Chondrocyte (in vitro differentiated cells): ENCODE results near the gene CAPNS1. TPM values are rescaled to one million over a fixed set of nuclear protein-coding genes. Genes with fewer than 3 reads are reported as not detected.
A peak's percentile ranks its signal among the peaks of the same experiment; 100 is the strongest.

ENCODE experiments used
- DNase-seq: peaks from one replicate; pipeline ENCODE4 v3.0.0; 2021; ENCODE audit warnings: mixed read lengths, low spot score
- H3K27ac Mint-ChIP-seq: one replicate; pipeline ENCODE4 v1.8.0; 2021; ENCODE audit warnings: mild to moderate bottlenecking, moderate library complexity, mixed read lengths; ENCODE audit not compliant: unreplicated experiment
- H3K27me3 Mint-ChIP-seq: 2 replicates; pipeline ENCODE4 v1.8.0; 2021; ENCODE audit warnings: low read depth, mixed read lengths
- H3K36me3 Mint-ChIP-seq: 2 replicates; pipeline ENCODE4 v1.8.0; 2021; ENCODE audit warnings: low read depth, mixed read lengths
- H3K4me1 Mint-ChIP-seq: 2 replicates; pipeline ENCODE4 v1.8.0; 2021; ENCODE audit warnings: low read depth, mild to moderate bottlenecking, mixed read lengths
- H3K4me3 Mint-ChIP-seq: one replicate; pipeline ENCODE4 v1.8.0; 2021; ENCODE audit warnings: mild to moderate bottlenecking, moderate library complexity, mixed read lengths; ENCODE audit not compliant: unreplicated experiment
- H3K9me3 Mint-ChIP-seq: 2 replicates; pipeline ENCODE4 v1.8.0; 2021; ENCODE audit warnings: low read depth, mixed read lengths
- CTCF ChIP-seq: fragments of 200-600 bp; sonication (generic); IDR thresholded peaks from 2 replicates; pipeline ENCODE4 v1.5.0; 2021; ENCODE audit warnings: antibody characterized with exemption, mild to moderate bottlenecking, moderate library complexity
- total RNA-seq: library from RNA; stranded (reverse); gene quantifications from 3 replicates; pipeline ENCODE4 v1.2.1, GENCODE V29; 2021

Gene CAPNS1
- total RNA-seq, 1 donor from 2014 or later: 762 TPM

GRCh38 chr19:36149673-36150406 is 10.0 kb downstream of the CAPNS1 start:
- DNase-seq: no peak
- H3K27me3 Mint-ChIP-seq: no peaks in the 10 kb centered on the region
- no peaks in the 10 kb centered on the region for H3K4me1 Mint-ChIP-seq
- H3K27ac Mint-ChIP-seq: no peak overlapping the region
- TF ChIP-seq CTCF: no peak
- no peaks in the 10 kb centered on the region for H3K9me3 Mint-ChIP-seq
- peaks cover 40% of the 10 kb centered on the region for H3K36me3 Mint-ChIP-seq
- no peak overlapping the region for H3K4me3 Mint-ChIP-seq

DNA sequence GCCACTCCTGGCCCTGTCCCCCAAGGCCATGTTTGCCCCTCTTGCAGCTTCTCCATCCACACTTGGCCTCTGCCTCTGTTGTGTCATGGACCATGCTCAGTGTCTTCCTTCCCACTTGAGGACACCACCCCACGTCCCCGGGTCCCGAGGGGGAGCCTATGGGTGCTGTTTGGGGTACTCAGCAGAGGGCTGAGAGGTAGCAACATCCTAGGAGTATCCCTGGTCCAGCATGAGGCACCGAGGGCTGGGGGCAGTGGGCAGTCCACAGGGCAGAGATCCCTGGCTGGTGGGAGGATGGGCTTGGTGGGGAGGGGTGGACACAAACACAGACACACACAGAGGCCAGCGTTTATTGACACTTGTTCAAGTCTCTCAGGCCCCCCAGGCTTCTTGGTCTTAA is 10.7 kb downstream of the CAPNS1 start:
- TF ChIP-seq CTCF: no peak
- no peak for DNase-seq
- Mint-ChIP-seq H3K27ac (no peak overlapping the region), H3K9me3 (no peaks in the 10 kb centered on the region), H3K4me1 (no peaks in the 10 kb centered on the region), H3K36me3 (peaks cover 37% of the 10 kb centered on the region), H3K4me3 (no peak overlapping the region), H3K27me3 (no peaks in the 10 kb centered on the region)

DNA sequence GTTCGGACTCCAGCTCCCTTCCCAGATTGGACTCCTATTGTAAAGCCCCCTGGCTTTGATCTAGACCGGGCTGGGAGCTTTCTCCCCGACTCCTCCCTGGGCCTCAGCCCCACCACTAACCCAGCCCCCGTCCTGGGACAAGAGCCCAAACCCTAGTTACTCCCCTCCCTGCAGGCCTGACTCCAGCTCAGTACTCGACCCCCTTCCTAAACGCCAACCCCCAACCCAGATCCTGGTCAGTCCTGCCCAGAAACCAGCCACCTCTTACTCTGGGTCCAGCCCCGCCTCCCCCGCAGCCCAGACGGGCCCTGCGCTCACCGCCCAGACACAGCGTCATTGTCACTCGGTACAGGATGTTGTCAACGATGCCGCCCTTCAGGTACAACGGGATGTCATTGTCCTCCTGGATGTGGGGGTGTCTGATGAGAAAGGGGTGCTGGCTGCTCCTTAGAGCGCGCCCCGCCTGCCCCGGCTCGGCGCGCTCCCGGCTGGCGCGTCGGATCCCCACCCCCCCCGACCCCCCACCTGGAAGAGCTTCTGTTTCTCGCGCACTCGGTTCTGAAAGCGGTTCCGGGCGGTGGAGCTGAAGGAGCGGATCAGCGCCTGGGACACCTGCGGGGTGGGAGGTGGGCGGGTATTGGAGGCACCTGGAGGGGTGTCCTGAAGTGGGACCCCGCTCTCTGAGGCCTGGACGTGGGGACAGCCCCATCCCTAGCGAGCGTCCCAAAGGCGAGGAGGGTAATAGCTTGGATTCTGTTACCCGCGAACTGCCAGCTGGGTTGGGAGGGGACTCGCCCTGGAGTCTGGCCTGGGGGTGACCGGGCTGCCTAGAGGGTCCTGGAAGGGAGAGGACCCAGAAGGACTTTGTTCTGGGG is 11.5 kb downstream of the CAPNS1 start:
- Mint-ChIP-seq H3K9me3 (no peaks in the 10 kb centered on the region), H3K4me1 (no peaks in the 10 kb centered on the region), H3K27ac (no peak overlapping the region), H3K27me3 (no peaks in the 10 kb centered on the region), H3K4me3 (no peak overlapping the region), H3K36me3 (peaks cover 31% of the 10 kb centered on the region)
- no peak for DNase-seq
- no peak for TF ChIP-seq CTCF

DNA sequence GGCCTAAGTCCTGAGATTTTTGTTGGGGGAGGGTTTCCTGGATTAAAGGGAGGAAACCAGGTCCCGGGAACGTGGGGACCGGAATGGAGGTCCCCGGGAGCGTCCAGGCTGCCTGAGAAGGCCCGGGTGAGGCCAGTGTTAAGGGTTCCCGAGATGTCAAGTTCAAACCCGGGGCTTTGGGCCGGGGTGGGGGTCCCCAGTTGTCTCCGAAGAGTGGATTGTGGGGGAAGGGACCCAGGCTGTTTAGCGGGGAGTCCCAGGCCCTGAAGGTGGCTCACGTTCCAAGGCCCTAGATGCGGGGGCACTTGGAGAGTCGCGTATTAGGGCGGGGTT is 12.1 kb downstream of the CAPNS1 start:
- Mint-ChIP-seq H3K27ac (no peak overlapping the region), H3K27me3 (no peaks in the 10 kb centered on the region), H3K4me1 (no peaks in the 10 kb centered on the region), H3K36me3 (peaks cover 25% of the 10 kb centered on the region), H3K9me3 (no peaks in the 10 kb centered on the region), H3K4me3 (no peak overlapping the region)
- no peak for DNase-seq
- TF ChIP-seq CTCF: no peak

- peak; percentile 39 for DNase-seq
- TF ChIP-seq CTCF: no peak
- Mint-ChIP-seq H3K36me3 (peaks cover 22% of the 10 kb centered on the region), H3K4me1 (no peaks in the 10 kb centered on the region), H3K27ac (no peak within 1 kb of the TSS), H3K27me3 (no peaks in the 10 kb centered on the region), H3K9me3 (no peaks in the 10 kb centered on the region), H3K4me3 (no peak within 1 kb of the TSS)
Observed at GRCh38 chr19:36152352-36153091, 12.7 kb downstream of the CAPNS1 start, which contains the start of gene COX7A1. TSS of gene COX7A1 (minus strand) at chr19:36152447. CDS start at chr19:36152407, 40 bp downstream.
